ENCODE data around the gene FUCA1.

Gene FUCA1

GRCh38 chr1:23810818-23811540 lies 57.1 kb downstream of the FUCA1 start:
- H3K79me2 ChIP-seq (ENCODE audit: control insufficient read depth, low read length): no peaks in the 10 kb centered on the region
- peaks cover 25% of the 10 kb centered on the region for H3K4me1 ChIP-seq (ENCODE audit: control insufficient read depth, low read length)
- no peaks in the 10 kb centered on the region for H3K9me2 ChIP-seq (replicated peaks; ENCODE audit: control insufficient read depth, low read length)
- H3K27ac ChIP-seq (ENCODE audit: low read depth, low read length): no peak overlapping the region
- TF ChIP-seq CTCF (IDR thresholded peaks at IDR 0.05; ENCODE audit: low read depth, low read length, poor library complexity, severe bottlenecking) (peak; percentile 98), EZH2phosphoT487 (IDR thresholded peaks at IDR 0.05; ENCODE audit: borderline replicate concordance, low read length) (no peak)
- peak overlapping the region; percentile 13; the same call in 1 of the 2 replicates for H3K4me2 ChIP-seq (ENCODE audit: low read length)
- H3K27me3 ChIP-seq (ENCODE audit: control insufficient read depth, low read length): no peaks in the 10 kb centered on the region
- H3K4me3 ChIP-seq (ENCODE audit: low read length): no peak overlapping the region
- no peaks in the 10 kb centered on the region for H3K9me3 ChIP-seq (ENCODE audit: control insufficient read depth, insufficient read depth, low read length)
- no peaks in the 10 kb centered on the region for H4K20me1 ChIP-seq (ENCODE audit: control insufficient read depth, insufficient read depth, low read depth, low read length)
- no peaks in the 10 kb centered on the region for H3F3A ChIP-seq (ENCODE audit: control insufficient read depth, insufficient read depth)
- peaks cover 5% of the 10 kb centered on the region for H3K36me3 ChIP-seq (ENCODE audit: control insufficient read depth, low read length)

- H3K9me3 ChIP-seq (ENCODE audit: control insufficient read depth, insufficient read depth, low read length): no peaks in the 10 kb centered on the region
- H3K4me2 ChIP-seq (ENCODE audit: low read length): peak overlapping the region; percentile 30; the same call in 1 of the 2 replicates
Observed at GRCh38 chr1:23809751-23810171, 58.3 kb downstream of the FUCA1 start.

GRCh38 chr1:23807453-23807852 lies 60.6 kb downstream of the FUCA1 start:
- no peaks in the 10 kb centered on the region for H3K27me3 ChIP-seq (ENCODE audit: control insufficient read depth, low read length)

More at GRCh38 chr1:23809751-23810171, 58.3 kb downstream of the FUCA1 start:
- no peaks in the 10 kb centered on the region for H3K79me2 ChIP-seq (ENCODE audit: control insufficient read depth, low read length)
- peaks cover 5% of the 10 kb centered on the region; the same call in 1 of the 2 replicates for H3K36me3 ChIP-seq (ENCODE audit: control insufficient read depth, low read length)
- H4K20me1 ChIP-seq (ENCODE audit: control insufficient read depth, insufficient read depth, low read depth, low read length): no peaks in the 10 kb centered on the region
- H3K4me3 ChIP-seq (ENCODE audit: low read length): no peak overlapping the region
- H3K9me2 ChIP-seq (replicated peaks; ENCODE audit: control insufficient read depth, low read length): no peaks in the 10 kb centered on the region
- H3F3A ChIP-seq (ENCODE audit: control insufficient read depth, insufficient read depth): no peaks in the 10 kb centered on the region
- H3K4me1 ChIP-seq (ENCODE audit: control insufficient read depth, low read length): peaks cover 25% of the 10 kb centered on the region
- H3K27ac ChIP-seq (ENCODE audit: low read depth, low read length): no peak overlapping the region
- TF ChIP-seq EZH2phosphoT487 (IDR thresholded peaks at IDR 0.05; ENCODE audit: borderline replicate concordance, low read length): no peak
- peak; percentile 94 for TF ChIP-seq CTCF (IDR thresholded peaks at IDR 0.05; ENCODE audit: low read depth, low read length, poor library complexity, severe bottlenecking)
- no peaks in the 10 kb centered on the region for H3K27me3 ChIP-seq (ENCODE audit: control insufficient read depth, low read length)

More at GRCh38 chr1:23807453-23807852, 60.6 kb downstream of the FUCA1 start:
- no peaks in the 10 kb centered on the region for H3K79me2 ChIP-seq (ENCODE audit: control insufficient read depth, low read length)
- no peak overlapping the region for H3K4me2 ChIP-seq (ENCODE audit: low read length)
- no peak overlapping the region for H3K27ac ChIP-seq (ENCODE audit: low read depth, low read length)
- H4K20me1 ChIP-seq (ENCODE audit: control insufficient read depth, insufficient read depth, low read depth, low read length): no peaks in the 10 kb centered on the region
- H3K9me3 ChIP-seq (ENCODE audit: control insufficient read depth, insufficient read depth, low read length): no peaks in the 10 kb centered on the region
- TF ChIP-seq EZH2phosphoT487 (IDR thresholded peaks at IDR 0.05; ENCODE audit: borderline replicate concordance, low read length) (no peak), CTCF (IDR thresholded peaks at IDR 0.05; ENCODE audit: low read depth, low read length, poor library complexity, severe bottlenecking) (no peak)
- no peaks in the 10 kb centered on the region for H3K9me2 ChIP-seq (replicated peaks; ENCODE audit: control insufficient read depth, low read length)
- H3F3A ChIP-seq (ENCODE audit: control insufficient read depth, insufficient read depth): no peaks in the 10 kb centered on the region
- no peak overlapping the region for H3K4me3 ChIP-seq (ENCODE audit: low read length)
- peaks cover 25% of the 10 kb centered on the region for H3K4me1 ChIP-seq (ENCODE audit: control insufficient read depth, low read length)
- no peaks in the 10 kb centered on the region for H3K36me3 ChIP-seq (ENCODE audit: control insufficient read depth, low read length)
